ENCODE data around the gene KRTAP5-3.

The KRTAP5-3 gene

DNA sequence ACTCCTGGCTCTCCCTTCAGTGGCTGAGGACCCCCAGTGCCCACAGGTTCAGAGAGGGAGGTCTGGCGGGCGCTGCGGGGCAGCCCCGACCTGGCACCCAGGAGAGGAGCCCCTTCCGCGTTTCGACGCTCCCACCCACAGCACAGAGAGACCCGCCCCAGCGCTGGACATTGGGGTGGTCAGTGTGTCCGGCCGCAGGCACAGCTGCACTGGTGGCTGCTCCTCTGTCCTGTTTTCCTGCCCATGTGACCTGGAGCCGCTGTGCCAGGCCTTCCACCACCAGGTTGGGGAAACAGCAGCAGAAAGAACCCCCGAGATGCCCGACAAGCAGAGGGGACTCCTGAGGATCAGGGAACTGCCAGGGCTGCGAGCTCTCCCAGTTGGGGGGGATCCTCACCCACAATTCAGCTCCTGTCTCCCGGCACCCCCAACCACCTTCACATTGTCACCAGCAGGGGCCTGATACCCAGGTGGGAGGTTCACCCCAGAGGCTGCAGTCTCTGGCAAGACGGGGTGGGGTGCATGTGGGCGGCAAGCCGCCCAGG, 35.0 kb upstream of the KRTAP5-3 start:
- DNase-seq (ENCODE audit: low read depth in 2 of 2) = no peak

DNA sequence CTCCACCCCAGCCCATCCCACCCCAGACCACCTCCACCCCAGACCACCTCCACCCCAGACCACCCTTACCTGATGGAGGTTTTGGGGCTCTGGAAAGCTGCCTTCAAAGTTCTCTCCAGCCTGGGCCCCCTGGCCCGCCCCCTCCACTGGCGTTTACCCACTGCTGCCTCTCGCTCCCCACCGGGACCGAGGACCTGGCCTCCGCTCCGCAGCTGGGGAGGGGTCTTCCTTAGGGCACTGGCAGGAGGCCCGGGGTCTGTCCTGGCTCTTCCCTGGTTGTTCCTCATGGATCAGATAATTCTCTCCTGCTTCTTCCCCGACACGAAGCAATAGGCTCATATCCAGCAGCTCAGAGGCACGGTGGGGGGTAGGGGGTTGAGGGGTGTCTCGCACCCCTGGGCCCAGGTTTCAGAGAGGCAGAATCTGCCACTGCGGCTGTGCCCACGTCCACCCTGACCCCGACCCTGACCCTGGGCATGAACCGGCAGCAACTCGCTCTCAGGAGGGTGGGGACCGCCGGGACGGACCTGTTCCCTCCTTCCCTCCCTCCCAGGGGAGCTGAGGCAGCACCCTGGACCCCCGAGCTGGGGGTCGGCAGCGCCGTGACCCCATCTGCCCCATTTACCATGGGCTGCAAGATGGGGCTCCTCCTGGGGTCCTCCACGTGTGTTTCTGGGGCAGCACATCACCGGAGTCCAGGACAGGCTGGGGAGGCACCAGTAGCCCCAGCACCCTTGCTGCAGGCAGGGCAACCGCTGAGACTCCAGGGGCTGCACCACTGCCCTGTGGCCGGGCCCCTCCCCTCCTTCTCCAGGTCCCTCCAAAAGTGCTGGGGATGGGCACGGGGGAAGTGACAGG, 34.3 kb upstream of the KRTAP5-3 start:
- DNase-seq (ENCODE audit: low read depth in 2 of 2) = no peak

DNA sequence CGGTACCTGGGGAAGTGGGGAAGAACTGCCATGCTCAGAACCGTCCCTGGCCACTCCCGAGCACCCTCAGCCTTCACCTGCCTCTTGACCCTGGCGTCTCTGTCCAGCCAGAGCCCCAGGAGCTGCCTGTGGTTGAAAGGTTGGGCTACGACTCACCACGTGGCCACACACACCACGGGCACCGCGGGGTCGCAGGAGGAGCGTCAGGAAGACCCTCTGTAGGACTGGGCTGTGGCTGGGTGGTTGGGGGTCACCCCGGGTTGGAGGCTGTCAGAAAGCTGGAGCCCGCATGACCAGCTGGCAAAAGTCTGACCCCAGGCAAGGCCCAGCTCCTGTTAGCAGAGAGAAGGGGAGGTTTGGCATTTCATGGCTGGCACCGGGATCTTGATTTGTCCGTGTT, 32.8 kb upstream of the KRTAP5-3 start:
- DNase-seq (ENCODE audit: low read depth in 2 of 2) = no peak

DNA sequence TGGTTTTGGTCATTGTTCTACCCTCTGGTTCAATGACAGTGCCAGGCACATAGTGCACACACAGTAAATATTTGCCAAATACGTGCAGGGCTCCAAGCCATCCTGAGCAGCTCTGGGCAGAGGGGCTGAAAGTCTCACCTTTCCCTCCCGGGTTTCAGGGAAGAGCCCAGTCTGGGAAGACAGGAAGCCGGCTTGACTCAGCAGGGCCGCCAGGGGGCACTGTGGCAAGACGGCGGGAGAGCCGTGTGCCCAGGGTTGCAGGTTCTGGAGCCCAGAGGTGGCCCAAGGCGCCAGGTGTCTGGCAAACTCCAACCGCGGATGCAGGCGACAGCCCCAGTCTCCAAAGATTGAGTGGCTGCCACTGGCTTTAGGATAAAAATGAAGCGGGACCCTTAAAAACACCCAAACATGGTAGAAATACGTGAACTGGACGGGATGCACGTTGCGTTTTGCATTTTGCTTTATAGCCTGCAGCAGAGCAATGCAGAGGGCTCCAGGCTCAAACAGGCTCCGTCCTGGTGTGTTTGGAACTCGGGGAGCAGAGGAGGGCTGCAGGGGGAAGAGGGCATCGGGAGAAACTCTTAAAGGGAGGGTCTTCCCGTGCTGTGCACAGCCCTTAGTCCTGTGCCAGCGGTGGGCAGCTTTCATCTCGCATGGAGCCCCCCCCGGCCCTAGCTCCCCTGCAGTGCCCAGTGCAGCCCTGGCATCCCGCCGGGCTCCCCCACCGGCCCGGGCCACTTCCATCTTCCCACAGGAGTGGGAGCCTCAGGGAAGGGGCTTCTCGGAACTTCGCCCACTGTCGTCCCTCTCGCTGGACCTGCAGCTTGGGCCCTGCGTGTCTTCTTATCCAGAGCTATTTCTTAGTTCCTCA, 32.0 kb upstream of the KRTAP5-3 start:
- DNase-seq (ENCODE audit: low read depth in 2 of 2) = no peak

DNA sequence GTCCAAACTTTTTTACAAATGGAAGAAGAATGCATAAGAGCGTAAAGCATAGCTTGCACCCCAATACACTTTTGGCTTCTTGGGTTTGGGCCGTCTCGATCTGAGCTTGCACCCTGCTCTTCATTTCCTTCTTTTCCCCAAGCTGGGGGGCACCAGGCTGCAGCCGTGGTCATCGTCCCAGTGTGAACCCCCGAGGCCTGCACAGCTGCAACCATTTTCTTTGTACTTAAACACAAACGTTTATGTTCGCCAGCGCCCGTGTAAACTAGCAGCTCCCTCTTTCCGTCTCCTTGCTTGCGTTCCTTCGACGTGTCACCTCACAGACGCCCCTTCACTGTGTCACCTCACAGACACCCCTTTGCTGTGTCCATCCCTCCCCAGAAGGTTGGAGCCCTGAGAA, 31.4 kb upstream of the KRTAP5-3 start:
- DNase-seq (ENCODE audit: low read depth in 2 of 2) = no peak

DNA sequence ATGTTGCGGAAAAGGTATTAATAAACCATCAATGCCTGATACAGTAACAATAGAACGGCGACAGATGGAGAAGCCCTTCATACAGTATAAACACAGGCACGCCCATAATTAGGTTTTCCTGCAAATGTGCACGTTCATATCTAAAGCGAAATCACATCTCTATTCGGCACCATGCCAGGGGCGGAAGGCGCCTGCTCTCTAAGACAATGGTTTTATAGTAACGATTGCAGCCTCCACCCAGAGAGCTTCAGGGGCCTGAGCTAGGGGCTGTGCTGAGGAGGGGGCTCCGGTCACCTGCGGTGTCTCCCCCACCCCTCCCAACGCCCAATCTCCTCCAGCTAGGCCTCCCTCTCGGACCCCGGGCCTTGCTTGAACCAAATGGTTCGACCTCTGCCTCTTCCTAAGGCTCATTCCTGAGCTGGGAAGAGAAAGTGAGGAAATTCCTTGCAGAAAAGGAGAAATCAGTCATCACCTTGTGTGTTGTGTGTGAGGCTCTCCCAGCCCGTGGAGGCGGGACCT, 30.9 kb upstream of the KRTAP5-3 start:
- no peak for DNase-seq (ENCODE audit: low read depth in 2 of 2)

DNA sequence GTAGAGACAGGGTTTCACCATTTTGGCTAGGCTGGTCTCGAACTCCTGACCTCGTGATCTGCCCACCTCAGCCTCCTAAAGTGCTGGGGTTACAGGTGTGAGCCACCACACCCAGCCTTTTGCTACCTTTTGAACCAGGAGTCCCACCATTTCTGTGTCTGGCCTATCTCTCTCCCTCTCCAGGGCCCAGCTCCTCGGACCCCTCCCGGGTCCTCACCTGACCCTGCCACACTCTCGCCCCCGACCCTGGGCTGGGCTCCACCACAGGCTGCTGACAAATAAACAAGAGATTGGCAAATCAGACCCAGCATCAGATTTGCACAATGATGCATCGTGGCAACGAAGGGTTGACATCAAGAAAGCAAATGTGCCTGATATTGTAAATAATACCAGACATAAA, 30.1 kb upstream of the KRTAP5-3 start:
- no peak for DNase-seq (ENCODE audit: low read depth in 2 of 2)

DNA sequence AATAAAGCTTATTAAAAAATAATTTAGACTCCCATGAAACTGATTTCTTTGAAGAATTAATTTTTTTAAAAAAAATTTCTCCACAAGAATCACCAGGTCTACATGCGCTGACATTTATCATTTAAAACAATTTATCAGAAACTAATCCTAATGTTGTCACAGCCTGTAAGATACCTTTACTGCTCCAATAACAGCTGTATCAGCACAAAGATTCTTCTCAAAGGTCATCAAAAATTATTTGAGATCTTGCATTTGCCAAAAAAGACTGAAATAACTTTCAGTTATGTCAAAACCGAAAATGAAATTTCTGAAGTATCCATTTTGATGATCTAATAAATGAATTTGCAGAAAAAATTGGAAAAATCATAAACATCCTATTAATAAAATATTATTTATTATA, 29.4 kb upstream of the KRTAP5-3 start:
- DNase-seq (ENCODE audit: low read depth in 2 of 2) = no peak

DNA sequence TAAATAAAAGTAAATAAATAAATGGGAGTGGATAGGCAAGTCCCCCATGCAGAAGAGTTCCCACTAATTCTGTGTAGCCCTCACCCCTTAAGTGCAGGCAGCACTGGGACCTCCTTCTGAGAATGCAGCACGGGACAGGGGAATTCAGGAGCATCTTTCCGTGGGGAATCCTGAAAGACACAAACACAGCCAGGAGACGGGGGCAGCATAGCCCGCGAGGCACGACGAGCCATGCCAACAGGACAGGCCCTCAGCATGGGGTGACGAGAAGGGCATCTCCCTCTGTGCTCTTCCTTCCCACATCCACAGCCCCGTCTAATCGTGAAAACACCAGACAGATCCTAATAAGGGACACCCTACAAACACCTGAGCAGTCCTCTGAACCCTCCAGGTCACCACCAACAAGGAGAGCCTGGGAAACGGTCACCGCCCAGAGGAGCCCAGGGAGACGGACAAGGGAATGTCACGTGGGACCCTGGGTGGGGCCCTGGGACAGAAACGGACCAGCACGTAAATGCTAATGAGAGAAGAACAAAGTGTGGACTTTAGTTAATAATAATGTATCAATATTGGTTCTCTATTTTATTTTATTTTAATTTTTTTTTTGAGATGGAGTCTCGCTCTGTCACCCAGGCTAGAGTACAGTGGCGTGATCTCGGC, 28.2 kb upstream of the KRTAP5-3 start:
- DNase-seq (ENCODE audit: low read depth in 2 of 2) = no peak

DNA sequence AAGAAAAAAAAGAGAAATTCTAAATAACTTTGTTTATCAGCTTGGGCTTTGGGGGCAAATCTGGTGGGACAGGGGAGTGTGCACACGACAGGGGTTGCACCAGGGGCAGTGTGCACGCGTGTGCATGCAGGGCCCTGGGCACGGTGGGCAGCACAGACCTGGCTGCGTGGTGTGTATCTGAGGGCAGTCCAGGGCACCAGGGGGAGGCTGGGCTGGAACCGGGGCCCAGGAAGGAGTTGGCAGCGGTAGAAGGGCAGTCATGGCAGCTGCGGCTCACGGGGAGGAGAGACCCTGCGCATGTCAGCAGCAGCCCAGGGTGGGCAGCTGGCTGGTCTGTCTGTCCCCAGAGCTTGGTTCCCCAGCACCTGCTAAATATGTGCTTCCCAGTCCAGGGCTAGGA, 25.6 kb upstream of the KRTAP5-3 start:
- no peak for DNase-seq (ENCODE audit: low read depth in 2 of 2)

DNA sequence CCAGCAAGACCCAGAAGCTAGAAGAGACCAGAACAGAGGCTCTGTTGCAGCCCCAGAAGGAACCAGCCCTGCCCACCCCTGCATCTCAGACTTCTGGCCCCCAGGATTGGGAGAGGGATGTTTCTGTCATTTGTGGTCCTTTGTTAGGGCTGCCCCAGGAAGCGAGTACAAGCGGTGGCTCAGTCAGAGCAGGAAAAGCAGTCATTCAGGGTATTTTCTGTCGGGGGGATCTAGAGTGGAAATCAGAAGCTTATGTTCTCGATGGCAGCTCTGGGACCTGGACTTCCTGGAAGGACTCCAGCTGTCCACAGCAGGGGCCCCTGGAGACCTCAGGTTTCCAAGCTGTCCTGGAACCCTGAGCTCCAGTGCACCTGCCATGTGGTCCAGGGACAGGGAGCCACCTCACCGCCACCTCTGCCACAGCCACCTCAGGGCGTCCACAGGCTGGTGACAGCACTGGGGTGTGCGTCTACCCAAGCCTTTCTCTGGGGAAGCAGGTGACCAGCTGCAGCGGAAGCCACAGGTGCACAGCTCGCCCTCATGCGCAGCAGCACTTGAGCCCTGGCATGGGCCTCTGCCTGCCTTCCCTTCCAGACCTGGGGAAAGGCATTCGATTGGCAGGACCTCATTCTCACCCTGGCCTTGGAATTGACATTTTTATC, 23.9 kb upstream of the KRTAP5-3 start:
- no peak for DNase-seq (ENCODE audit: low read depth in 2 of 2)

DNA sequence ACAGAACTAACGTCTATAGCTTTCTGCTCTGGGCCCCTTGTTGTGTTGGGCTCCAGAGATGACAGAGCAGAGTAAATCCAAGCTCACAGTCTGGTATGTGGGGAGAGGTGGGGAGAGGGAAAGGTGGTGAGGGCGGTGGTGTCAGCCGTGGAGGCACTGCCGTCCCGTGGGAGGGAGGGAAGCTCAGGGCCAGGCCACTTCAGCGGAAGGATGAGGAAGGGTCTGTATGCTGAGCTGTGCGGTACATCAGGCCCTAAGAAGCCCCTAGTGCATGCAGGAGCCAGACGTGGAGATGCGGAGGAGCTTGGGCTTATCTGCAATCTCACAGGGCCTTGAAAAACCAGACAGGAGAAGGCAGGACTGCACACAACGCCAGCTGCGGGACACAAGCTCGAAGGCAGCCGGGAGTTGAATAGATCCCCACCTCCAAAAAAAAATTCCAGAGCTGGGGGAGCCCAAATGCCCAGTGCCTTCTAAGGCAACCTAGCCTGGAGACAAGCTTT, 22.9 kb upstream of the KRTAP5-3 start:
- DNase-seq (ENCODE audit: low read depth in 2 of 2) = no peak

DNA sequence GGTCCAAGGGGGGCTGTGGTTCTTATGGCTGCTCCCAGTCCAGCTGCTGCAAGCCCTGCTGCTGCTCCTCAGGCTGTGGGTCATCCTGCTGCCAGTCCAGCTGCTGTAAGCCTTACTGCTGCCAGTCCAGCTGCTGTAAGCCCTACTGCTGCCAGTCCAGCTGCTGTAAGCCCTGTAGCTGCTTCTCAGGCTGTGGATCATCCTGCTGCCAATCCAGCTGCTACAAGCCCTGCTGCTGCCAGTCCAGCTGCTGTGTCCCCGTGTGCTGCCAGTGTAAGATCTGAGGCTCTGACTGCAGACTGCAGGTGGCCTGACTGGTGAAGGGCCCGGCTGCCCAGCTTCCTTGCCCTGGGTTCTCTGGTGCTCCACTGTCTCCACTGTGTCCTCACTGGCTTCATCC, 22.0 kb upstream of the KRTAP5-3 start:
- DNase-seq (ENCODE audit: low read depth in 2 of 2) = no peak

DNA sequence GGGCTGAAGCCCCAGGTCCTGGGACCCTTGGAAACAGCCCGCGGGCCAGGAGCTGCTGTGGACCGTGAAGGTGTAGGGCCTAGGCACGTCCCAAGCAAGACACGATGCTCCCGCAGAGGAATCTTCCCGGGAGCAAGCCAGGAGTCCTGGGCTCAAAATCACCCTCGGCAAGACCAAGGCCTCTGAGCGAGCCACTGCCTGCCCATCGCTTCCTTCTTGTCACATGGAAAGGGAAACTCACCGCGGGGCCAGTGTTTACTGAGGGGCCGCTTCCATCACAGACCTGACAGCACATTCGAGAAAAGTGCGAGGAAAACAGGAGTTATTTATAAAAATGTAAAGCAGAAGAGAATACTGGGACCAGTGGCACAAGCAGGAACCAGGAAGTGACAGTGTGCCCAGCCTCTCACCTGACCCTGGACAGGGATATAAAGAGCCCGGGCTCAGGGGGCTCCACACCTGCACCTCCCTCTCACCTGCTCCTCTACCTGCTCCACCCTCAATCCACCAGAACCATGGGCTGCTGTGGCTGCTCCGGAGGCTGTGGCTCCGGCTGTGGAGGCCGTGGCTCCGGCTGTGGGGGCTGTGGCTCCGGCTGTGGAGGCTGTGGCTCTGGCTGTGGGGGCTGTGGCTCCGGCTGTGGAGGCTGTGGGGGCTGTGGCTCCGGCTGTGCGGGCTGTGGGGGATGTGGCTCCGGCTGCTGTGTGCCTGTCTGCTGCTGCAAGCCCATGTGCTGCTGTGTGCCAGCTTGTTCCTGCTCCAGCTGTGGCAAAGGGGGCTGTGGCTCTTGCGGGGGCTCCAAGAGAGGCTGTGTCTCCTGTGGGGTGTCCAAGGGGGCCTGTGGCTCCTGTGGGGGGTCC, 21.3 kb upstream of the KRTAP5-3 start, which contains the start of gene KRTAP5-5:
Gene KRTAP5-5, plus strand, starts transcription at position 450 of the 860 bp plus-strand sequence. Its CDS starts 66 bp downstream, at position 516.
- DNase-seq (ENCODE audit: low read depth in 2 of 2) = no peak

DNA sequence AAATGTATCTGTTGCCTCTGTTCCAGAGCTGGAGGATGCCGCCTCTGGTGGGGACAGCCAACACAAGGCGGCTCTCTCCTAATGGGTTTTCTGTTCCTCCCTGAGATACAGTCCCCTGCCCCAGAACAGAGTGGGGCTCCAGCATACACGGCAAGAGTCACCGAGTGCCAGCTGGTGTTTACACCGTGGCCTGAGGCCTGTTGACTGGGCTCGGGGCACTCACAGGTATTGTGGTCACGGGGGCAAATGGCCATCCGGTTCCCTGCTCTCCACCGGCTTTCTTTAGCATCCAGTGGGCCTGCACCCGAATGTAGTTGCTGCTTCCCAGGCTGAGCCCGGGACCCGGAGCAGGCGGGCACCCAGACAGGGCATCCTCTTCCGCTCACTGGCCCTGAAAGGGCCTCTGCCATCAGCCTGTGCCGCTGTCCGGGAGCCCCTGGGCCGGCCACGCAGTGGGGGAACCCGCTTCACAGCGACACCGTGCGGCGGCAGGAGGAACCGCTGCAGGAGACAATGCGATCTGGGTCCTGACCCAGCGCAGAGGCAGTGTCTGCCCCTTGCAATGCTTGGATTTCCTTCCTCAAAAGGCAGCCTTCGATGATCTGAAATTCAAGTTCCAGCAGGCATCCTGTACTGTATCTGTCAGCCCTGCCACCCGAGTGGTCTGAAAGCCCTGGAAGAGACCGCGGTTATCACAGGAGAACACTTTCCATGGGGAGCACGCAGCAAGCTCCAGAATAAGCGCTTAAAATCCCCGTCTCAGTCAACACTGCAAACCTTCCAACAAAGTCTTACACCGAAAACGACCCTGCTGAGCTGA, 20.5 kb upstream of the KRTAP5-3 start:
- DNase-seq (ENCODE audit: low read depth in 2 of 2) = peak; percentile 33 to 49

DNA sequence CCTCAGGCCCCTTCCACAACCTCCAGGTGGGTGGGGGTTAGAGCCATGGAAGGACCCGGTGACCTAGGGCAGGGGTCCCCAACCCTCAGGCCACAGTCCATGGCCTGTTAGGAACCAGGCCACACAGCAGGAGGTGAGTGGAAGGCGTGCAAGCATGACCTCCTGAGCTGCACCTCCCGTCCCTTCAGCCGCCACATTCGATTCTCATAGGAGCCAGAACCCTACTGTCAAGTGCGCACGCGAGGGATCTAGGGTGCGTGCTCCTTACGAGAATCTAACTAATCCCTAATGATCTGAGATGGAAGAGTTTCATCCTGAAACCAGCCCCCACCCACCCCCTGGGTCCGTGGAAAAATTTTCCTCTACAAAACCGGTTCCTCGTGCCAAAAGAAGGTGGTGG, 17.3 kb upstream of the KRTAP5-3 start:
- no peak for DNase-seq (ENCODE audit: low read depth in 2 of 2)

DNA sequence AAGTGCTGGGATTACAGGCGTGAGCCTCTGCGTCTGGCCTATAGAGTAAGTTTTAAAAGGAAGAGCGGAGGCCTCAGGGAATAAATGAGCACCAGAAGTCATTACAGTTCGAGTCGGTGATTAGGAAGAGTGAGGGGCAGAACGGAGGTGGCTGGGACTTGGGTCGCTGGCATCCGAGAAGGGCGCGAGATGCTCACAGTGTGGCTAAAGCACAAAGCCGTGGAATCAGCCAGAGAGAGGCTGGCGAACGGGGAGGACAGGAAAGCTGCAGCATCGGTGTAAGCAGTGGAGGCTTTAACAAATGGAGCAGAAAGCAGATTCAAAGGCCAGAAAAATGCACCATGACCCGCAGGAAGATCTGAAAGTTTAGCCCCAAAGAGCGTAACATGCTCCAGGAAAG, 16.4 kb upstream of the KRTAP5-3 start:
- no peak for DNase-seq (ENCODE audit: low read depth in 2 of 2)

DNA sequence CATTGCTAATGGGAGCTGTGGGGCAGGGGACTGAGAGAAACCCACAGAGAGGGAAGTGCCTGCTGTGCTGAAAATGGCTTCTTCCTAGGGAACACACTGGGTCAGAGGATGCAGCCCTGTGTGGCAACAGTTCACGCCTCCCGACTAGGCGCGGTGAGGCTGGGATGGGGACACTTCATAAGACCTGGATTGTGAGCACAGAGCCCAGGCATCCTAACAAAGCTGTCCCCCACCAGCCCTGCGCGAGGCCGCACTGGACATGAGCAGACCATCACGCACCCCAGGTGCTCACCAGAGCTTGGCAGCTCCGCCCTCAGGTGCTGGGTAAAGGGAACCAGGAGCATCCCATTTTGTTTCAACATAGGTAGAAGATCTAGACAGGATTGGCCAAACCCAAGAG, 15.5 kb upstream of the KRTAP5-3 start:
- DNase-seq (ENCODE audit: low read depth in 2 of 2) = no peak

DNA sequence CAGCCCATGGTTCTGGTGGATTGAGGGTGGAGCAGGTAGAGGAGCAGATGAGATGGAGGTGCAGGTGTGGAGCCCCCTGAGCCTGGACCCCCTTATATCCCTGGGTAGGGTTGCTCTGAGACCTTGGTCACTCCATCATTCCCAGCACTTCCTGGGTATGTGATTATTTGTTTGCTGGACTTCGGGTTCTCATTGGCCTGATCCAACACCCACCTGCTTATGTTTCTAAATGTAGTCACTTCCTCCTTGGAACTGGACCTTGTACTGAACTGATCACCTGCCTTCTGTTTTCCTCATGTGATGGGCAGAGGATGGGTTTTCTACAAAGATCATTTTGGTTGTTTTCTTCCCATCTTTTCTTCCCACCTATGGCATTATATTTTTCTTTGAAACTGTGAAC, 13.8 kb upstream of the KRTAP5-3 start, which contains the start of gene KRTAP5-4:
Gene KRTAP5-4, minus strand, starts transcription at position 53 of the 400 bp plus-strand sequence. Its CDS starts 45 bp downstream, at position 8.
- no peak for DNase-seq (ENCODE audit: low read depth in 2 of 2)

All from stimulated activated CD4-positive, alpha-beta T cell treated with anti-CD3 and anti-CD28 coated beads, Interleukin-15, amount 100 ng/mL, for 48 hours (primary cell).